Trophoblast cell (in vitro differentiated cells and primary cell): ENCODE data around the gene TSR3.

Experiments used
- DNase-seq, 2 donors: peaks; one replicate each; pipeline ENCODE4 v3.0.0-alpha.2; 2016
- H2AFZ ChIP-seq: 2 replicates; pipeline ENCODE4 v1.6.1; 2013; ENCODE audit warnings: low read length, moderate library complexity, mild to moderate bottlenecking; ENCODE audit not compliant: insufficient read depth, poor library complexity
- H2AK5ac ChIP-seq: 2 replicates; pipeline ENCODE4 v1.6.1; 2013; ENCODE audit warnings: mild to moderate bottlenecking, low read length
- H2BK120ac ChIP-seq: 2 replicates; pipeline ENCODE4 v1.6.1; 2013; ENCODE audit warnings: low read length, mild to moderate bottlenecking, moderate library complexity; ENCODE audit not compliant: insufficient read depth, poor library complexity
- H2BK12ac ChIP-seq: 2 replicates; pipeline ENCODE4 v1.6.1; 2013; ENCODE audit warnings: mild to moderate bottlenecking, low read length, moderate library complexity
- H2BK5ac ChIP-seq: 2 replicates; pipeline ENCODE4 v1.6.1; 2013; ENCODE audit warnings: low read length, low read depth, moderate library complexity, mild to moderate bottlenecking; ENCODE audit not compliant: poor library complexity
- H3K14ac ChIP-seq: 2 replicates; pipeline ENCODE4 v1.6.1; 2013; ENCODE audit warnings: mild to moderate bottlenecking, low read length
- H3K18ac ChIP-seq: 2 replicates; pipeline ENCODE4 v1.6.1; 2013; ENCODE audit warnings: mild to moderate bottlenecking, low read length
- H3K23ac ChIP-seq: 2 replicates; pipeline ENCODE4 v1.6.1; 2013; ENCODE audit warnings: low read length
- H3K27ac ChIP-seq: 2 replicates; pipeline ENCODE4 v1.5.1; 2013; ENCODE audit warnings: low read depth, mild to moderate bottlenecking, inconsistent platforms, low read length, moderate library complexity
- H3K27me3 ChIP-seq: 2 replicates; pipeline ENCODE4 v1.6.1; 2013; ENCODE audit warnings: inconsistent platforms, mild to moderate bottlenecking, low read length, moderate library complexity; ENCODE audit not compliant: insufficient read depth
- H3K36me3 ChIP-seq, 2 experiments: 1 replicate in 1 of 2; 2 replicates in 1 of 2; pipeline ENCODE4 v1.6.1; 2013; ENCODE audit warnings: low read length in 2 of 2, mild to moderate bottlenecking in 2 of 2, moderate library complexity in 1 of 2; ENCODE audit not compliant: insufficient read depth in 2 of 2, control insufficient read depth in 1 of 2
- H3K4ac ChIP-seq: 2 replicates; pipeline ENCODE4 v1.6.1; 2013; ENCODE audit warnings: low read depth, mild to moderate bottlenecking, low read length, moderate library complexity
- H3K4me1 ChIP-seq, 2 experiments: 1 replicate in 1 of 2; 2 replicates in 1 of 2; pipeline ENCODE4 v1.6.1; 2013; ENCODE audit warnings: low read length in 2 of 2, mild to moderate bottlenecking in 2 of 2, moderate library complexity in 1 of 2; ENCODE audit not compliant: insufficient read depth in 2 of 2, control insufficient read depth in 1 of 2
- H3K4me2 ChIP-seq: 2 replicates; pipeline ENCODE4 v1.6.1; 2013; ENCODE audit warnings: inconsistent platforms, mild to moderate bottlenecking, low read length, moderate library complexity
- H3K4me3 ChIP-seq: 2 replicates; pipeline ENCODE4 v1.5.1; 2013; ENCODE audit warnings: mild to moderate bottlenecking, low read depth, low read length, inconsistent platforms
- H3K79me1 ChIP-seq: one replicate; pipeline ENCODE4 v1.6.1; 2013; ENCODE audit warnings: low read length
- H3K79me2 ChIP-seq: 2 replicates; pipeline ENCODE4 v1.6.1; 2013; ENCODE audit warnings: low read length, mild to moderate bottlenecking; ENCODE audit not compliant: control insufficient read depth, insufficient read depth, poor library complexity
- H3K9ac ChIP-seq: 2 replicates; pipeline ENCODE4 v1.6.1; 2013; ENCODE audit warnings: mild to moderate bottlenecking, low read length
- H3K9me3 ChIP-seq: 2 replicates; pipeline ENCODE4 v1.6.1; 2013; ENCODE audit warnings: low read depth, mild to moderate bottlenecking, control low read depth, inconsistent platforms, low read length; ENCODE audit not compliant: insufficient read depth
- H4K12ac ChIP-seq: 2 replicates; pipeline ENCODE4 v1.6.1; 2013; ENCODE audit warnings: low read depth, mild to moderate bottlenecking, low read length, moderate library complexity
- H4K8ac ChIP-seq: 2 replicates; pipeline ENCODE4 v1.6.1; 2013; ENCODE audit warnings: low read depth, mild to moderate bottlenecking, low read length, moderate library complexity
- H4K91ac ChIP-seq: one replicate; pipeline ENCODE4 v1.6.1; 2013; ENCODE audit warnings: low read depth, mild to moderate bottlenecking, low read length, moderate library complexity
- WGBS: extraction: QIAGEN DNeasy Blood & Tissue Kit; methylation state at CpG from one replicate; pipeline ENCODE4 v1.1.7; 2013; ENCODE audit warnings: missing lambda C conversion rate; ENCODE audit not compliant: insufficient read length, insufficient coverage; ENCODE audit errors: extremely low coverage; 5-methylcytosine and 5-hydroxymethylcytosine counted together

TSR3 gene

GRCh38 chr16:1351215-1351581, 480 bp downstream of the TSR3 start:
- Histone ChIP-seq H3K4ac (peak overlapping the region; percentile 75), H2AK5ac (peak overlapping the region; percentile 62), H4K91ac (peak overlapping the region; percentile 64), H3K27ac (no peak overlapping the region), H3K79me2 (peaks cover 13% of the 10 kb centered on the region), H3K4me3 (peak overlapping the region; percentile 97), H2AFZ (peak overlapping the region; percentile 87), H3K18ac (peak overlapping the region; percentile 21), H3K23ac (no peak overlapping the region), H3K36me3 (peaks cover 31 to 32% of the 10 kb centered on the region in 2 experiments), H2BK12ac (no peak overlapping the region), H3K27me3 (no peaks in the 10 kb centered on the region), H3K9ac (peak overlapping the region; percentile 95), H3K9me3 (no peaks in the 10 kb centered on the region), H3K4me2 (peak overlapping the region; percentile 89), H4K12ac (peak overlapping the region; percentile 45), H2BK120ac (peak overlapping the region; percentile 24), H4K8ac (peak overlapping the region; percentile 73), H3K14ac (peak overlapping the region; percentile 56), H3K79me1 (peaks cover 8% of the 10 kb centered on the region), H2BK5ac (no peak overlapping the region), H3K4me1 (peaks cover 8 to 9% of the 10 kb centered on the region in 2 experiments)
- no peak for DNase-seq
- WGBS = no CpG with 5 or more reads among the region's 35 CpGs

DNA sequence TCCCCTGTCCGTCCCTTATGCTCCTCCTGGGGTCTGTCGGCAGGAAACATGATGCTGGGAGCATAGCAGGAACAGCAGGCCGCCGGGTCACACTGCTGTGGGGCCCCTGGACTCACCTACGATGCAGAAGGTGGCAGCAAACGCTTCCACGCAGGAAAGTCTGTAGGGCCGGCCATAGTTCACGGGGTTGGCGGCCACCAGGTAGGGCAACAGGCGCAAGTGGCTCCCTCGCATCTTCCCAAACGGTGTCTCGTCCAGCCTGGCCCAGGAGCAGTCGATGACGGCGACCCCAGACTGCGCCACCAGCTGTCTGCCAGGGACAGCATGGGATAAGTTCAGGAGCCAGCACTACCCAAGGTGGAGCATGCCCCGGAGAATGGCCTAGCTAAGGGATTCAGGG, 987 bp downstream of the TSR3 start:
- peaks cover 31 to 32% of the 10 kb centered on the region in 2 experiments for H3K36me3 ChIP-seq
- no peaks in the 10 kb centered on the region for H3K27me3 ChIP-seq
- peaks cover 8 to 9% of the 10 kb centered on the region in 2 experiments for H3K4me1 ChIP-seq
- peak overlapping the region; percentile 73 for H4K8ac ChIP-seq
- H4K12ac ChIP-seq = peak overlapping the region; percentile 13
- no peak overlapping the region for H2BK5ac ChIP-seq
- H4K91ac ChIP-seq = peak overlapping the region; percentile 64
- no peak overlapping the region for H3K14ac ChIP-seq
- H2BK120ac ChIP-seq = no peak overlapping the region
- H3K4me2 ChIP-seq = peak overlapping the region; percentile 89
- no peak for DNase-seq
- H3K79me1 ChIP-seq = peaks cover 8% of the 10 kb centered on the region
- H3K23ac ChIP-seq = no peak overlapping the region
- WGBS = no CpG with 5 or more reads among the region's 19 CpGs
- H3K4ac ChIP-seq = peak overlapping the region; percentile 75
- H3K18ac ChIP-seq = no peak overlapping the region
- no peak overlapping the region for H2AFZ ChIP-seq
- H3K9ac ChIP-seq = peak overlapping the region; percentile 95
- no peaks in the 10 kb centered on the region for H3K9me3 ChIP-seq
- no peak overlapping the region for H2AK5ac ChIP-seq
- H3K79me2 ChIP-seq = peaks cover 9% of the 10 kb centered on the region
- no peak overlapping the region for H3K27ac ChIP-seq
- no peak overlapping the region for H2BK12ac ChIP-seq
- peak overlapping the region; percentile 97 for H3K4me3 ChIP-seq

DNA sequence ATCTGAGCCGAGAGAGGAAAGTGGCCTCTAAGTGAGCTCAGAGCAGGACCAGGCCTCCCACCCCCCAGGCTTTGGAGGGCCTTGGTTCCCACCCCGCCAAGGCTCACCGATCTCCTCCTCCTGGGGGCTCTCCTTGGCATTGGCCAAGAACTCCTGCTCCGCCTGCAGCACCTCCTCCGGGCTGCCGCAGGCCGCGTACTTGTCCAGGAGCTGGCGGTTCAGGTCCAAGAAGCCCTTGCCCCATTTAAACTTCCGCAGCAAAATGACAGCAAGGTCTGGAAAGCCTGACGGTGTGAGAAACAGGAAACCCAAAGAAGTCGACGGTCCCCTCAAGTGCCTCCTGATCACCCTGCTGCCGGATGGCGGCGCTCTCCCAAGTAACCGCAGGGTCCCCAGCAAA, 1.7 kb downstream of the TSR3 start:
- Histone ChIP-seq H2BK5ac (no peak overlapping the region), H3K79me2 (peaks cover 9% of the 10 kb centered on the region), H4K8ac (no peak overlapping the region), H3K4me2 (no peak overlapping the region), H3K27me3 (no peaks in the 10 kb centered on the region), H3K4me1 (peaks cover 8 to 9% of the 10 kb centered on the region in 2 experiments), H3K79me1 (peaks cover 8% of the 10 kb centered on the region), H3K9ac (no peak overlapping the region), H2BK120ac (no peak overlapping the region), H3K4me3 (no peak overlapping the region), H3K4ac (no peak overlapping the region), H3K18ac (no peak overlapping the region), H2AFZ (no peak overlapping the region), H2AK5ac (no peak overlapping the region), H3K9me3 (no peaks in the 10 kb centered on the region), H3K27ac (no peak overlapping the region), H4K91ac (no peak overlapping the region), H3K14ac (no peak overlapping the region), H2BK12ac (no peak overlapping the region), H3K36me3 (peaks cover 31 to 32% of the 10 kb centered on the region in 2 experiments), H4K12ac (no peak overlapping the region), H3K23ac (no peak overlapping the region)
- no peak for DNase-seq
- no CpG with 5 or more reads among the region's 17 CpGs for WGBS

- H3K18ac ChIP-seq = no peak overlapping the region
- H2AK5ac ChIP-seq = no peak overlapping the region
- no peak overlapping the region for H4K8ac ChIP-seq
- peaks cover 31 to 32% of the 10 kb centered on the region in 2 experiments for H3K36me3 ChIP-seq
- H3K4me3 ChIP-seq = no peak overlapping the region
- no peaks in the 10 kb centered on the region for H3K27me3 ChIP-seq
- H3K4me1 ChIP-seq = peaks cover 8 to 9% of the 10 kb centered on the region in 2 experiments
- H3K4ac ChIP-seq = no peak overlapping the region
- no peak overlapping the region for H2BK12ac ChIP-seq
- no peak overlapping the region for H4K91ac ChIP-seq
- H2BK5ac ChIP-seq = no peak overlapping the region
- no peak overlapping the region for H3K23ac ChIP-seq
- H3K79me2 ChIP-seq = peaks cover 9% of the 10 kb centered on the region
- no peak overlapping the region for H2BK120ac ChIP-seq
- H3K4me2 ChIP-seq = no peak overlapping the region
- H3K9me3 ChIP-seq = no peaks in the 10 kb centered on the region
- no peak overlapping the region for H3K14ac ChIP-seq
- H2AFZ ChIP-seq = no peak overlapping the region
- no peak overlapping the region for H3K9ac ChIP-seq
- no peak for DNase-seq
- H4K12ac ChIP-seq = no peak overlapping the region
- no peak overlapping the region for H3K27ac ChIP-seq
- H3K79me1 ChIP-seq = peaks cover 8% of the 10 kb centered on the region
- WGBS = no CpG with 5 or more reads among the region's 16 CpGs
Measured at GRCh38 chr16:1349351-1349750, 2.3 kb downstream of the TSR3 start.
